ENCODE data around the gene MARS2.
"Not testable (repeated sequence)": the region's sequence is repeated elsewhere in the genome, so short reads cannot be mapped to it uniquely, and the experiment has no call there.

MARS2 gene

DNA sequence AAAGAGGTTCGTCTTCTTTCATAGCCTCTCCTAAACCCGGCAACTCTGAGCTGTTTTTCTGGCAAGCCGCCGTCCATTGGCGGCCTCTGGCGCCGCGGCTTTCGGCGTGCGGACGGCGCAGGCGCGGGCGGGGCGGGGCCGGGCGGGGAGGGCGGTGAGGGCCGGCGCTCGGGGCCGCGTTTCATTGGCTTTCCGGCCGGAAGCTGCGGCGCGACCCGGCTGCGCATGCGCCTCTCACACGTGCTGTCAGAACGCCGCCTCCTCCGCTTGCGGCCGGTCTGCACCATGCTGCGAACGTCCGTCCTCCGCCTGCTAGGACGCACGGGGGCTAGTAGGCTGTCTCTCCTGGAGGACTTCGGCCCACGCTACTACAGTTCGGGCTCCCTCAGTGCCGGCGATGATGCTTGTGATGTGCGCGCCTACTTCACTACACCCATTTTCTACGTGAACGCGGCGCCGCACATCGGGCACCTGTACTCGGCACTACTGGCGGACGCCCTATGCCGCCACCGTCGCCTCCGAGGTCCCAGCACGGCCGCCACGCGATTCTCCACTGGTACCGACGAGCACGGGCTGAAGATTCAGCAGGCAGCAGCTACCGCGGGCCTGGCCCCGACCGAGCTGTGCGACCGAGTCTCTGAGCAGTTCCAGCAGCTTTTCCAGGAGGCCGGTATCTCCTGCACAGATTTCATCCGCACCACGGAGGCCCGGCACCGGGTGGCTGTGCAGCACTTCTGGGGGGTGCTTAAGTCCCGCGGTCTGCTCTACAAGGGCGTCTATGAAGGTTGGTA, at the start of gene MARS2:
TSS of gene MARS2 (plus strand) at position 249 of the 791 bp plus-strand sequence. CDS start at position 286, 37 bp downstream.
- peak; percentile 86 to 89 for DNase-seq

DNA sequence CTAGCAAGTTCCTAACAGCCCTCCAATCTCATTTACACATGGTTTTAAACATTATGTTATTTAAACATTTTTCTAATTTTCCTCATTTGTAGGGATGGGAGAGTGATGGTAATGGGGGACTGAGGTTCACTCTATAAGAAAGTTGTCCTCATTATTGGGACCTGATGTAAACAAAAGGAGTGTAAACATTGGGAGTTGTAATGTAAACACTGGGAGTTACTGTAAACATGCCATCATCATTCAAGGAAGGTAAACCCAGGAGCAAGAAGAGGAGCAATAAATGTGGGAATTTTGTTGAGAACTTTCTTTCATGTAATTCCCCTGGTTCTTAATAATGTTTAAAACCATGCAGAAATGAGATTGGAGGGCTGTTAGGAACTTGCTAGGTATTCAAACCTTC, 47.6 kb upstream of the MARS2 start:
- DNase-seq: no peak

GRCh38 chr2:197661626-197662025, 43.5 kb upstream of the MARS2 start:
- no peak for DNase-seq

- no peak for DNase-seq
Measured at GRCh38 chr2:197666277-197666676, 38.9 kb upstream of the MARS2 start.

DNA sequence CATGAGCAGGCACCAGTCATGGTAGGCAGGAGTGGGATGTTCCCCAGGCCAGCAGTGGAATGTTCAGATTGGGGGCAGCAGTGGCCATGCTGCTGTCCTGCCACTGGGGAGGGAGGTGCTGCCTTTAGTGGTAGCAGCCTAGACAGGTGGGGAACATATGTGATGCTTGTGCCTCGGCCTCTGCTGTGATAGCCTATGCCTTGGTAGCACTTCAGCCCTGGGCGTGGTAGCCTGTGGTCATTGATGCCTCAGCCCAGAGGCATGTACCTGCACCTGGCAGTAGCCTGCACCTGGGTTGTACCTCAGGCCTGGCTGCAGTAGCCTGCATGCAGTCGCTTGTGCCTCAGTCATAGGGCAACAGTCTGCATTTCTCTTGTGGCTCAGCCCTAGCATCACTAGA, 36.9 kb upstream of the MARS2 start:
- no peak for DNase-seq

GRCh38 chr2:197669077-197669476, 36.1 kb upstream of the MARS2 start:
- no peak for DNase-seq

DNA sequence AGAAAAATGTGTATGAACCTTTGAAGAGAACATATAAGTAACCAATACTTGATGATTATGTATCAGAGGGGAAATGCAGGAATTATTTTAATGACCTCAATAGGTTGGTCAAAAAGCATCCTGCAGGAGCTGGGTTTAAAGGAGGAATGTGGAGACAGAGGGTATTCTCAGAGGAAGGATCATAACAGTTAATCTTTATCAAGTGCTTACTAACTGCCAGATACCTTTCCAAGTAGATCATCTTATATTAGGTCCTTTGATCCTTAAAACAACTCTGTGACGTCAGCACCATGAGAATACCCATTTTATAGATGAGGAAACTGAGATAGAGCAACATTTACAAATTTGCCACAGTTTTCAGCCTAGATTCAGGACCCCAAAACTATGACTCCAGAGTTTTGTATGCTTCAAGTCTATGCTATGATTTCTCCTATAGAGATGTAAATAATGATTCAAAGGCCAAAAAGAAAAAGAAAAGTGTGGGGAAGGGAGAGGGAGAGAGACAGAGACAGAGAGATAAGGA, 32.7 kb upstream of the MARS2 start:
- no peak for DNase-seq

DNA sequence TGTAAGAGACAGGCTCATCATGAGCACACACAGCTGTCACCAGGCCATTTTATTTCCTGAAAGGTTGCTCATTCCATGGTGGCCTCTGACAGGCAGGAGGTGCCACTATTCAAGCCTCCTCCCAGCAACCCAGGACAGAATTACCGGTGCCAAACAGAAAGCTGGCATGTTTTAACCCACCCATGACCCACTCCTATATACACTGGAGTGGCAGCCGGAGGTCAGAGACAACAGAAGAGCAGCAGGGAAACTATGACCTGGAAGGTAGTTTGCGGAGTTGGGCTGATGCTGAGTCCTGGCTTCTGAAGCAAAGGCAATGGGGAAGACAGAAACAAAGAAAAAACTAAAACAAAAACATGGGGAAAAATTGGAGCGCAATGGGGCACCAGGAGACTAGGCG, 32.1 kb upstream of the MARS2 start:
- DNase-seq: no peak

GRCh38 chr2:197673606-197674005, 31.6 kb upstream of the MARS2 start:
- DNase-seq: no peak

DNA sequence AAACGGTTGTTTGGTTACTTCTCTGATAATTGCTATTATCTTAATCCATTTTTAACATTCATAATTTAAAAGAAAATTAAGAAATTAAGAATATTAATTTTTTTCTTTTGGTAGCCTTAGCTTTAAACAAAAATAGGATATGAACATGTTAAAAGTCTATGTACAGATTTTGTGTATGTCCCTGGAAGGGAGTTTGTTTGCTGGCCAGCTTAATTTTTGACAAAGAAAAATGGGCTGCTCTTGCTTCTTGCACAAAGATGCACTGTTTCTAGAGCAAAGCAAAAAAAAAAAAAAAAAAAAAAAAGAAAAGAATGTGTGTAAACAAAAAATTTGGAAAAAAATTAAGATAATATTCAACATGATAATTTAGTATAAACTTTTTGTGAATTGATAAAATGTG, 31.1 kb upstream of the MARS2 start:
- no peak for DNase-seq

DNA sequence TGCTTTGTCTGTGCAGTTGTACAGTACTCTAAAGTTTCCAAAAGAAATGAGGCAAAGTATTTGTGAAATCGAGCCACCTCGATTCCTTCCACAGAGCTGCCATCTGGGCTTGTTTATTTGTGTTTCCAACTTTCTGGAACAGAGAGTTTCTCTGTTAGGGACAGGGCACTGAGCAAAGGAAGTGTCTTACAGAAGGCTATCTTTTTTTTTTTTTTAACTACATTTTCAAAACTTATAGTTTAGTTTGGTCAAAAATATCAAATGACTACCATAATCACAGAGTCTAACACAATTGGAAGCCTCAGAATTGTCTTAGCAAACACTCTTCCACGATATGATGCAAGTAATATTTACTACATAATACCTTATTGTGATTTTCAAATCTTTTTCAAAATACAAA, 30.6 kb upstream of the MARS2 start:
- DNase-seq: no peak

DNA sequence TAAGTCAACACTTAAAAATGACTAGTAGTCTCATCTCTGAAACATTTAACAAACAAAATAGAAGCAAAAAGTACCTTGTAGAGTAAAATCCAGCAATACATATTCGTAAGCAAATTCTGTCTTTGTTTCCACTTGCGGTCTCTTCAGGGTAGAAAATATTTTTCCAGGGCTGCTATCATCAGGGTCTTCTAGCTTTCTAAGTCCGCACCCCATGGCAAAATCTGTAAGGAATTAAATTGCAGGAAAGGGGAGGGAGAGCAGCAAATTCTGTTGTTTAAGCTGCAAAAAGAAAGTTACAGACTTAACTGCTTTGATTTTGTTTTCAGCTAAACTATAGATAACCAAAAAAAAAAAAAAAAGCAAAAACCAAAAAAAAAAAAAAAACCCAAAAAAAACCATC, 29.9 kb upstream of the MARS2 start, which contains the start of gene RFTN2:
TSS of gene RFTN2 (minus strand) at position 342 of the 400 bp plus-strand sequence. CDS start at position 213, 129 bp downstream.
- no peak for DNase-seq

DNA sequence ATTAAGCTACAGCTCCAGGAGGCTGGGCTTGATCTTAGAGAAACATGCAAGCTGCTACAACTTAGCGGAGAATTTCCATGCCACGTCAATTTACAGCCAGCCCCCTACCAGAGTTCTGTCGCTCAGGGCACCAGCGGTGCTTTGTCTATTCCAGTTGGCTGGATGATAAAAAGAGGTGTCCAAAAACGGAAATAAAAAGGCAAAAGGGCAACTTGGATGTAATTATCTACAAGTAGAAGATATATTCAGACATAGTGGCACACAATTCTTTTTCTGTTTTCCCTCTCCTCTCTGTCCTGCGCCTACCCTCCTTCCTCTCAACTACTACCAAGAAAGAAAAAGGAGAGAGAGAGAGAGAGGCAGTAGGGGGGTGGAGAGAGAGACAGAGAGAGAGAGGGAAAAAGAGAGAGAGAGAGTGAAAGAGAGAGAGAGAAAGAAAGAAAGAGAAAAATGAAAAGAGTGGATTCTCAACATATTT, 29.4 kb upstream of the MARS2 start:
- DNase-seq: no peak

GRCh38 chr2:197677056-197677455, 28.1 kb upstream of the MARS2 start:
- no peak for DNase-seq

GRCh38 chr2:197677483-197677882, 27.7 kb upstream of the MARS2 start:
- DNase-seq: no peak

- DNase-seq: not testable (repeated sequence)
Measured at GRCh38 chr2:197695206-197695605, 10.0 kb upstream of the MARS2 start.

- not testable (repeated sequence) for DNase-seq
Measured at GRCh38 chr2:197695971-197696370, 9.2 kb upstream of the MARS2 start.

DNA sequence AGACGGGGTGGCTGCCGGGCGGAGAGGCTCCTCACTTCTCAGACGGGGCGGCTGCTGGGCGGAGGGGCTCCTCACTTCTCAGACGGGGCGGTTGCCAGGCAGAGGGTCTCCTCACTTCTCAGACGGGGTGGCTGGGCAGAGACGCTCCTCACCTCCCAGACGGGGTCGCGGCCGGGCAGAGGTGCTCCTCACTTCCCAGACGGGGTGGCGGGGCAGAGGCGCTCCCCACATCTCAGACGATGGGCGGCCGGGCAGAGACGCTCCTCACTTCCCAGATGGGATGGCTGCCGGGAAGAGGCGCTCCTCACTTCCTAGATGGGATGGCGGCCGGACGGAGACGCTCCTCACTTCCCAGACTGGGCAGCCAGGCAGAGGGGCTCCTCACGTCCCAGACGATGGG, 8.6 kb upstream of the MARS2 start:
- not testable (repeated sequence) for DNase-seq

DNA sequence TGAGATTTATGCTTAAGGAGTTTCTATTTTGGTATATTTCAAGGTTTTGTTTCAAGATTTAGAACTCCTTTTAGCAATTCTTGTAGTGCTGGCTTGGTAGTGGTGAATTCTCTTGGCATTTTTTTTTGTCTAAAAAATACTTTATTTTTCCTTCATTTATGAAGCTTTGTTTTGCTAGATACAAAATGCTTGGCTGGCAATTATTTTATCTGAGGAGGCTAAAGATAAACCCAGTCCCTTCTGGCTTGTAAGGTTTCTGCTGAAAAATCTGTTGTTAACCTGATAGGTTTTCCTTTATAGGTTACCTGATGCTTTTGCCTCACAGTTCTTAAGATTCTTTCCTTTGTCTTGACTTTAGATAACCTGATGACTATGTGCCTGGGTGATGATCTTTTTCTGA, 5.4 kb upstream of the MARS2 start:
- DNase-seq: not testable (repeated sequence)

DNA sequence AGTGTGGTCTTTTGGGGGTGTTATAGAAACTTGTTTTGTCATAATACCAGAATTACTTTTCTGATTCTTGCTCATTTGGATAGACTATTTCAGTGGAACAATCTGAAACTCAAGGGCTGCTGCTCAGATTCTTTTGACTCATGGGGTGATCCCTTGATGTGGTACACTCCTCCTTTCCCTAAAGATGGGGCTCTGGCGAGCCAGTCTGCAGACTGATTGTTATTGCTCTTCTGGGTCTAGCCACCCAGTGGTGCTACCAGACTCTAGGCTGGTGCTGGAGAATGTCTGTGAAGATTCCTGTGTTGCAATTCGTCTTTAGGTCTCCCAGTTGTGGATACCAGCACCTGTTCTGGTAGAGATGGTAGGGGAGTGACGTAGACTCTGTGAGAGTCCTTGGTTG, 4.2 kb upstream of the MARS2 start:
- no peak for DNase-seq

GRCh38 chr2:197704434-197705120, 592 bp upstream of the MARS2 start:
- no peak for DNase-seq

- DNase-seq: peak in 1 of 2 donors; percentile 21
Measured at GRCh38 chr2:197705912-197706838, 1.0 kb downstream of the MARS2 start.

- DNase-seq: no peak
Measured at GRCh38 chr2:197706839-197707207, 1.7 kb downstream of the MARS2 start.

All from stimulated activated CD4-positive, alpha-beta T cell treated with anti-CD3 and anti-CD28 coated beads, Interleukin-2, amount 100 ng/mL, for 48 hours (primary cell).